Thyroid gland (tissue), 4 donors: ENCODE data around the gene KIAA1671.

Experiments used
- POLR2A ChIP-seq, 2 donors: fragments of 450-650 bp; IDR thresholded peaks; one replicate each; pipeline ENCODE4 v1.6.1; 2017; ENCODE audit warnings: antibody characterized with exemption in 2 of 2, mild to moderate bottlenecking in 2 of 2, moderate library complexity in 1 of 2
- TF ChIP-seq, protein P1 (sequence below), 6 experiments: fragments of 200-600 bp in 3 of 6; fragments of 450-650 bp in 3 of 6; sonication (generic) in 3 of 6; IDR thresholded peaks; one replicate each; pipeline ENCODE4 v1.5.1; 2016 to 2019; ENCODE audit warnings: antibody characterized with exemption in 6 of 6, mild to moderate bottlenecking in 2 of 6, inconsistent platforms in 1 of 6, moderate library complexity in 1 of 6

DNA sequence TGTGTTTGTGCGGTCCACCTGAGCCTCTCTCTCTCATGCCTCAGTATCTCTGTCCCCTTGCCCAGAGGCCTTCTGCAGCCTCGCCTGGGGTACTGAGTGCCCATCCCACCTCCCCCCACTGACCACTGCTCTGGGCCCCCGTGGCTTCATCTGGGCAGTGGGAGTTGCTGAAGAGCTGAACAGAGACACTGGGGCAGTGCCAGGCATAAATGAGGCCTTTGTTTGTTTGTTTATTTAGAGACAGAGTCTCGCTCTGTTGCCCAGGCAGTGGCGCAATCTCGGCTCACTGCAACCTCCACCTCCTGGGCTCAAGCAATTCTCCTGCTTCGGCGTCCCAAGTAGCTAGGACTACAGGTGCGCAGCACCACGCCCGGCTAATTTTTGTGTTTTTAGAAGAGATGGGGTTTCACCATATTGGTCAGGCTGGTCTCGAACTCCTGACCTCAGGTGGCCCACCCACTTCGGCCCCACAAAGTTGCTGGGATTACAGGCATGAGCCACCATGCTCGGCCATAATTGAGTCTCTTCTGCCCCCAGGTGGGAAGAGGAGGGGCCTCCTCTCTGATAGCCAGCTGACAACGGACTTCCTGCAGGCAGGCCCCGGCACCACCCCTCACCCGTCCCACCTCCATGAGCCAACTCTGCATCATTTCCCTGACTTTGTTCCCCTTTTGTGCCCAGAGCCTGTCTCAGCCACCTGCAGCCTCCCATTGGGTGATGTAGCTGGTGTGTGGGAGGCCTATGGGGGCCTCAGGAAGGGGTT, 256.4 kb downstream of the KIAA1671 start:
- TF ChIP-seq, protein P1, sequence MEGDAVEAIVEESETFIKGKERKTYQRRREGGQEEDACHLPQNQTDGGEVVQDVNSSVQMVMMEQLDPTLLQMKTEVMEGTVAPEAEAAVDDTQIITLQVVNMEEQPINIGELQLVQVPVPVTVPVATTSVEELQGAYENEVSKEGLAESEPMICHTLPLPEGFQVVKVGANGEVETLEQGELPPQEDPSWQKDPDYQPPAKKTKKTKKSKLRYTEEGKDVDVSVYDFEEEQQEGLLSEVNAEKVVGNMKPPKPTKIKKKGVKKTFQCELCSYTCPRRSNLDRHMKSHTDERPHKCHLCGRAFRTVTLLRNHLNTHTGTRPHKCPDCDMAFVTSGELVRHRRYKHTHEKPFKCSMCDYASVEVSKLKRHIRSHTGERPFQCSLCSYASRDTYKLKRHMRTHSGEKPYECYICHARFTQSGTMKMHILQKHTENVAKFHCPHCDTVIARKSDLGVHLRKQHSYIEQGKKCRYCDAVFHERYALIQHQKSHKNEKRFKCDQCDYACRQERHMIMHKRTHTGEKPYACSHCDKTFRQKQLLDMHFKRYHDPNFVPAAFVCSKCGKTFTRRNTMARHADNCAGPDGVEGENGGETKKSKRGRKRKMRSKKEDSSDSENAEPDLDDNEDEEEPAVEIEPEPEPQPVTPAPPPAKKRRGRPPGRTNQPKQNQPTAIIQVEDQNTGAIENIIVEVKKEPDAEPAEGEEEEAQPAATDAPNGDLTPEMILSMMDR (IDR thresholded peaks at IDR 0.05): no peak
- no peak for TF ChIP-seq POLR2A (IDR thresholded peaks at IDR 0.05)
